GM19193 (cell line): ENCODE results near the gene PLEKHD1.

Experiments used
- POLR2A ChIP-seq: IDR thresholded peaks from 4 replicates; pipeline ENCODE4 v1.6.1; 2011; ENCODE audit not compliant: insufficient read depth, insufficient read length; ENCODE audit errors: extremely low read depth

The PLEKHD1 gene

GRCh38 chr14:69495341-69495921 lies 10.9 kb downstream of the PLEKHD1 start:
- TF ChIP-seq POLR2A, result no peak

GRCh38 chr14:69499436-69499835 lies 14.9 kb downstream of the PLEKHD1 start:
- TF ChIP-seq POLR2A, result no peak

- TF ChIP-seq POLR2A, result no peak
Measured at GRCh38 chr14:69500096-69500495, 15.6 kb downstream of the PLEKHD1 start.

GRCh38 chr14:69500736-69501135 lies 16.2 kb downstream of the PLEKHD1 start:
- no peak for TF ChIP-seq POLR2A

- no peak for TF ChIP-seq POLR2A
Measured at GRCh38 chr14:69501423-69501838, 16.9 kb downstream of the PLEKHD1 start.

DNA sequence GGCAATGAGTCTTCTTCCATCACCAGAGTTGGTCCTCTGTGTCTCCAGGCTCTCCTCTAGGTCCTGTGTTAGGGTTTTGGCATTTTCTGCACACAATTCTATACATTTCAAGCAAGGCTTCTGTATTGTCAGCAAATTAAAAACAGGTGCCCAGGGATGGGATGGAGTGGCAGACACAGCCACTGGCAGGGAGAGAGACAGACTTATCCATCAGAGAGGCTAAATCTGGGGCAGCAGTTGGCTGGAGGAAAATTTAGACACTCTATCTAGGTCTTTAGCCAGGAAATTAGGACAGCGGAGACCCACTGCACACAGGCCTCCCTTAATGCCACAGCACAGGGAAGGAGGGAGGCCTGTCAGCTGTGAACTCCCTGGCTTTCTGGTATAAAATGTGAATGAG lies 20.2 kb downstream of the PLEKHD1 start:
- no peak for TF ChIP-seq POLR2A

- TF ChIP-seq POLR2A, result no peak
Measured at GRCh38 chr14:69505338-69506240, 21.1 kb downstream of the PLEKHD1 start.

GRCh38 chr14:69506241-69506595 lies 21.7 kb downstream of the PLEKHD1 start:
- TF ChIP-seq POLR2A, result no peak

- no peak for TF ChIP-seq POLR2A
Measured at GRCh38 chr14:69518289-69519101, 34.0 kb downstream of the PLEKHD1 start.

DNA sequence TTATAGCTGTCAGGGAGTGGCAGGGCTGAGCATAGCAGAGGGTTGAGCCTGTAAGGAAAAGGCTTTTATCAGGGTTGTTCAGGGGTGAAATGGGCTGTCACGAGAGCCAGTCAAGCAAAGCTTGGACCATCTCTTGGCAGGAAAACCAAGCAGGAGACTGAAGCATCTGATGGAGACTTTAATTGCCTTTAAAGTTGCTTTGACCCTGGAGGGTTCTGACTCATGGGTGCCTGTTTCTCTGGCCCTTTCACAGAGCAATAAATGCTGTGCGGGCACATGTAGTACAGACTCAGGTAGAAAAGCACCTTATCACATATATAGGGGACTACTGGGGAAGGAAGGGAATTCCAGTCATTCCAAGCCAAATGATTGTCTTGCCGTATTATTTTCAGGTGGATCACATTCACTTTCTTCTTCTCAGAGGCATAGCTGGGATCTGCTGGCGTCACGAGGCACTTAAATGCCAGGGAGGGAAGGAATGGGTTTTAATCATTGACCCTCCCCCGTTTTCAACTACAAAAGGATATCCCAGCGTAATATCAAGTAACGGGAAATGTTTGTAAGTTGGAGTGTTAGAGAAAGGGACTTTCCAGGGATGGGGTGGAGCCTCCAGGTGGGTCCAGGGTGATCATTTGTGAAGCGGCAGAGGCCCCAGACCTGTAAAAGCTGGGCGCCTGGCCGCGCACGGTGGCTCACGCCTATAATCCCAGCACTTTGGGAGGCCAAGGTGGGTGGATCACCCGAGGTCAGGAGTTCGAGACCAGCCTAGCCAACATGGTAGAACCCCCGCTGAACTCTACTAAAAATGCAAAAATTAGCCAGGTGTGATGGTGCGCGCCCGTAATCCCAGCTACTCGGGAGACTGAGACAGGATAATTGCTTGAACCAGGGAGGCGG lies 34.9 kb downstream of the PLEKHD1 start:
- no peak for TF ChIP-seq POLR2A

DNA sequence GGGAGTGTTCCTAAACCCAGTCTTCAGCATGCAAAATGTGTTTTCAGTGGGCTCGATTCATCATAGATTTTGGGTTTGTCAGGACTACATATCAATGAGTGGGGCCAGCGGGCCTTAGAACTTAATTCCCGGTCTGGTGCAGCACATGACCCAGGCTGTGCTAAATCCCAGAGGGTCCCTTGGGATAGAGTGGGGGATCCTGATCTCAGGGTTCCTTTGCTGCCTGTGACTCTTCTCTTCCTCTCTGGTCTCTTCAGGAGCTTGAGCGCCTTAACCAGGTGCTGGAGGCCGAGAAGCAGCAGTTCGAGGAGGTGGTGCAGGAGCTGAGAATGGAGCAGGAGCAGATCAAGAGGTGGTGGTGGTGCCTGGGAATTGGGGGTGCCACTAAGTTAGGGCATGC lies 37.5 kb downstream of the PLEKHD1 start:
- no peak for TF ChIP-seq POLR2A

GRCh38 chr14:69525896-69526295 lies 41.4 kb downstream of the PLEKHD1 start:
- no peak for TF ChIP-seq POLR2A

- TF ChIP-seq POLR2A, result no peak
Measured at GRCh38 chr14:69527635-69528034, 43.1 kb downstream of the PLEKHD1 start.

- no peak for TF ChIP-seq POLR2A
Measured at GRCh38 chr14:69528143-69528542, 43.6 kb downstream of the PLEKHD1 start.
